ENCODE results near the gene ETS2.

The ETS2 gene

GRCh38 chr21:38802050-38803026 lies 3.4 kb upstream of the ETS2 start:
- TF ChIP-seq, protein P1, sequence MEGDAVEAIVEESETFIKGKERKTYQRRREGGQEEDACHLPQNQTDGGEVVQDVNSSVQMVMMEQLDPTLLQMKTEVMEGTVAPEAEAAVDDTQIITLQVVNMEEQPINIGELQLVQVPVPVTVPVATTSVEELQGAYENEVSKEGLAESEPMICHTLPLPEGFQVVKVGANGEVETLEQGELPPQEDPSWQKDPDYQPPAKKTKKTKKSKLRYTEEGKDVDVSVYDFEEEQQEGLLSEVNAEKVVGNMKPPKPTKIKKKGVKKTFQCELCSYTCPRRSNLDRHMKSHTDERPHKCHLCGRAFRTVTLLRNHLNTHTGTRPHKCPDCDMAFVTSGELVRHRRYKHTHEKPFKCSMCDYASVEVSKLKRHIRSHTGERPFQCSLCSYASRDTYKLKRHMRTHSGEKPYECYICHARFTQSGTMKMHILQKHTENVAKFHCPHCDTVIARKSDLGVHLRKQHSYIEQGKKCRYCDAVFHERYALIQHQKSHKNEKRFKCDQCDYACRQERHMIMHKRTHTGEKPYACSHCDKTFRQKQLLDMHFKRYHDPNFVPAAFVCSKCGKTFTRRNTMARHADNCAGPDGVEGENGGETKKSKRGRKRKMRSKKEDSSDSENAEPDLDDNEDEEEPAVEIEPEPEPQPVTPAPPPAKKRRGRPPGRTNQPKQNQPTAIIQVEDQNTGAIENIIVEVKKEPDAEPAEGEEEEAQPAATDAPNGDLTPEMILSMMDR (conservative IDR thresholded peaks at IDR 0.05) = no peak
- TF ChIP-seq ZFX (IDR thresholded peaks at IDR 0.05) = no peak
- H3K27ac ChIP-seq = no peak overlapping the region

- H3K27ac ChIP-seq = no peak overlapping the region
Observed at GRCh38 chr21:38803075-38803660, 2.6 kb upstream of the ETS2 start.

GRCh38 chr21:38804030-38804788 lies 1.5 kb upstream of the ETS2 start:
- H3K27ac ChIP-seq = no peak overlapping the region
- TF ChIP-seq, protein P1 (conservative IDR thresholded peaks at IDR 0.05) = no peak
- TF ChIP-seq ZFX (IDR thresholded peaks at IDR 0.05) = no peak

More at GRCh38 chr21:38803075-38803660, 2.6 kb upstream of the ETS2 start:
- no peak for TF ChIP-seq ZFX (IDR thresholded peaks at IDR 0.05)
- TF ChIP-seq, protein P1 (conservative IDR thresholded peaks at IDR 0.05) = no peak

GRCh38 chr21:38804789-38805327 lies 871 bp upstream of the ETS2 start:
- no peak for TF ChIP-seq ZFX (IDR thresholded peaks at IDR 0.05)
- TF ChIP-seq, protein P1 (conservative IDR thresholded peaks at IDR 0.05) = peak; percentile 76
- peak overlapping the region; percentile 78 for H3K27ac ChIP-seq

DNA sequence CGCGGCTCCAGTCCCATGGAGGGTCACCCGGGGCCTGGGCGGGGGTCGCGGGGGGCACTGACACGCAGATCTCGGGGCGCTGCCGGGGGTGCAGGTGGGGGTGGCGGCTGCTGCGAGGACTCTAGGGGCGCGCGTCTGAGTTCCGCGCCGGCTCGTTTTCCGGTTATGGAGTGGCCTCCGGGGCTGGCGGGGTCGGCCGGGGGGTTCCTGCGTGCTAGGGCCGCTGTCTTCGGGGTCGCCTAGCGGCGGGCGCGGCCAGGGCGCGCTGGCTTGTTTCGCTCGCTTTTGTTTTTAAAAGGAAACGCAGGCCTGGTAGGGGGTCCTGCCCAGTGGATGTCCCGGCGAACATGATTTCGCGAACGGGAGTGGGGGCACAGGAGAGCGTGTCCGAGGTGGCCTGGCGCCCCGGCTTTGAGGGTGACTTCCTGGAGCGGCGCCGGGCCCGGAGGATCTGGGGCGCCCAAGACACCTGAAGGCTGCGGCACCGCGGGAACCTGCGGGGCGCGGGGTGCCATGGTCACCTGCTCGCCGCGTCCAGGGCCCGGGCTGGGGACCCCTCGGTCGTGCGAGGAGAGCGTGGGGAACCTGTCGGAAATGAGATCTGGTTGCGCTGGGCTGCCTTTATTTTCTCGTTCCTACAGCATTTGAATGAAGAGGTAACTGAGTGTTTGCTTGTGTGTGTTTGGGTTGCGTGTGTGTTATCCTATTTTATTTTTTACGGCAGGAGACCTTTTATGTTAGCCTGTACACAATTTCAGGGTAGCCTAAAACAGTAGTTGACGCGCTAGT lies 618 bp downstream of the ETS2 start:
- H3K27ac ChIP-seq = peak overlapping the region; percentile 78
- no peak for TF ChIP-seq ZFX (IDR thresholded peaks at IDR 0.05)
- TF ChIP-seq, protein P1 (conservative IDR thresholded peaks at IDR 0.05) = no peak

- H3K27ac ChIP-seq = no peak overlapping the region
- TF ChIP-seq, protein P1 (conservative IDR thresholded peaks at IDR 0.05) = no peak
- no peak for TF ChIP-seq ZFX (IDR thresholded peaks at IDR 0.05)
Observed at GRCh38 chr21:38806942-38807284, 1.2 kb downstream of the ETS2 start.
